ENCODE measurements around the gene SLCO3A1.
A peak's percentile ranks its signal among the peaks of the same experiment; 100 is the strongest.

SLCO3A1 gene

DNA sequence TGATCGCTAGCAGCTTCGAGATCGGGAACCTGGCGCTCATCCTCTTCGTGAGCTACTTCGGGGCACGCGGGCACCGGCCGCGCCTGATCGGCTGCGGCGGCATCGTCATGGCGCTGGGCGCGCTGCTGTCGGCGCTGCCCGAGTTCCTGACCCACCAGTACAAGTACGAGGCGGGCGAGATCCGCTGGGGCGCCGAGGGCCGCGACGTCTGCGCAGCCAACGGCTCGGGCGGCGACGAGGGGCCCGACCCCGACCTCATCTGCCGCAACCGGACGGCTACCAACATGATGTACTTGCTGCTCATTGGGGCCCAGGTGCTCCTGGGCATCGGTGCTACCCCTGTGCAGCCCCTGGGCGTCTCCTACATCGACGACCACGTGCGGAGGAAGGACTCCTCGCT is 62.5 kb downstream of the SLCO3A1 start:
- DNase-seq = no peak

- DNase-seq = no peak
These were observed 64.3 kb downstream of the SLCO3A1 start for GRCh38 chr15:91917686-91918360.

DNA sequence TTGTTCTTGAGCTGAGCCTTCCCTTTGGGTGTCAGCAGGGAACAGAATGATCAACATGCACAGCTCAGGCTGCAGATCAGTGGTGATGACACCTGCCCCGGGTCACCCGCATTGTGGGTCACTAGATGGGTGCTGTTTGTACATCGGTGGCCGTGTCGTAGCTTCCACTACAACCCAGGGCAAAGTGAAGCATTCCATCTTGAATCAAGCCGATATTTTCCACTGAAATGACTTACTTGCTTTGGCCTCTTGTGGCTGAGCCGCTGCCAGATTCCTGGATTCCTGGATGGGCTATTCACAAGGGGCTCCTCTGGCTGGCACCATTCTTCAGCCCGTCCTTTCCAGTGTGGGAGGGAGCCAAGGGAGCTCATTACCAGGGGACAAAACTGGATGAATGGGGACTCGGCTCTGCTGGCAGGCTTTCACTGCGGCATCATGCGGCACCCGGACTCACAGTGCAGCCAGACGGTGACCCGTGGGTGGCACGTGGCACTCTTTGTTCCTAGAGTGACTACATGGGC is 65.6 kb downstream of the SLCO3A1 start:
- DNase-seq = no peak

DNA sequence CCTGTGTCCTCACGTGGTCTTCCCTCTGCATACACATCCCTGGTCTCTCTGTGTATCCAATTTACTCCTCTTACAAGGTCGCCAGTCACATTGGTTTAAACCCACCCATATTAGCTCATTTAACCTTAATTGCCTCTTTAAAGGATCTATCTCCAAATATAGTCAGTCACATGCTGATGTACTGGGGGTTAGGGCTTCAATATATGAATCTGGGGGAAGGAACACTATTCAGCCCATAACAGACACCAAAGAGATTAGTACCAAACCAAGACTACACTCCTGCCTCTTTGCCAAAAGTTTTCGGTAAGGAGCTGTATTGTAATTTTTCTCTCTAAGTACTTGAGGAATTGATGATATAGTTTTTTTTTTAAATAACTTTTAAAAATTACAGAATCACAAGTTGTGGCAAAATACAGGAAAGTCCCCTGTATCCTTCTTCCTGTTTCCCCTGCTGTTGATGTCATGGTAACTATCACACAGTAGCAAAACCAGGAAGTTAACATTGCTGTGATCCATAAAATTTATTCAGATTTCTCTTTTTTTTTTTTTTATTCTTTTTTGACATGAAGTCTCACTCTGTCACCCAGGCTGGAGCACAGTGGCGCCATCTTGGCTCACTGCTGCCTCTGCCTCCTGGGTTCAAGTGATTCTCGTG is 67.8 kb downstream of the SLCO3A1 start:
- no peak for DNase-seq

- DNase-seq = no peak
These were observed 68.3 kb downstream of the SLCO3A1 start for GRCh38 chr15:91921843-91922198.

DNA sequence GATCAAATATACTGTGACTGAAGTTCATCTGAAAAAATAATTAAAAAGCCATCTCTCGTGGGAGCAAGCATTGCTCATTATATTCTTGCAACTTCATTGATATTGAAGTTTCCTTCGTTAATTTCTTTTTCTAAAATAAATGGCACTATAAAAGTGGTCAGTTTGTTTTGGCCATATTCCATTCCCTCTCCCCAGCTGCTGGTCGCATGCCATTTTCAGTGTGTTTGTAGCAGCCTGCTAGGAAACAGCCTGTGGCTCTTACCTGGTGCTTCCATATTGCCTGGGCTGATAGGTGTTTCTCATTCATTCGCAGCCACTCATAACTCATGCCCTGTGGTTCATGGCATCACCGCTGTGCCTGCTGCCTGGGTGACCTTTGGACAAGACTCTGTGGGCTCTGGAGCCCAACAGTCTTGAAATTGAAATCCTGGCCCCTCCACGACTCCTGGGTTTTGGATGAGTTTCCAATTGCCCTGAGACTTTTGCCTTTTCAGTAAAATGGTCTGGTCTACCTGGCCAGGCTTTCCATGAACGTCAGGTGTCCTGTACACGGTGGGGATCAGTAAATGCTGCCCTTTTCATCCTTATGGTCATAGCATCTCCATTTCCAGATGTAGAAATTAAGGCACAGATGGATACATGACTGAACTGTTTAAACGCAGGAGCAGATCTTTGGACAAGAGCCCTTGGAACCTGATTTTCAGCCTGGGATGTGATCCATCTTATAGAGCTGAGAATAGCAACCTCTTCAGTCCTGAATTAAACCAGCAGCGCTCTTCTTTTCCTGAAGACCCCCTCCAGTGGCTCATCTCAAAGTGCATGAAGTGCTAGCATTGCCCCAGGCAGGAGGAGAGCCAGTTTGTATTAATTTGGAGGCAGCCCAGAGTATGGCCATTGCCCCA is 69.4 kb downstream of the SLCO3A1 start:
- no peak for DNase-seq

- no peak for DNase-seq
These were observed 70.7 kb downstream of the SLCO3A1 start for GRCh38 chr15:91924183-91924582.

- DNase-seq = no peak
These were observed 71.5 kb downstream of the SLCO3A1 start for GRCh38 chr15:91924837-91925495.

- no peak for DNase-seq
These were observed 72.3 kb downstream of the SLCO3A1 start for GRCh38 chr15:91925794-91926193.

DNA sequence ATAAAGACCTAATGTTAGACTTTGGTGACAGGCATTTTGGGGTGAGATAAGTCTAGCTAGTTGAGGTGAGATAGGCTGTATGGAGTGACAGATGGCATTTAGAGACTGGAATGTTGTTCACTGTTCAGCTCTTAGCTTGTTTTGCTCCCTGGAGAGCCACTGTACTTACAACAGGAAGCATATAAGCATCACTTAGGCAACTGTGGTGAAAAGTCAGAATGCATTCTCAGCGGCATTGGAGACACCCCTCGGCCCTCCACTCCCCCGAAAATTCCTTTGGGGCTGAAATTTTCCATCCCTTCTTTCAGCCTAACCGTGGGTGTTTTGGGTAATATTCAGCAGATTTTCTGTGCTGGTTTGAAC is 73.4 kb downstream of the SLCO3A1 start:
- peak; percentile 33 for DNase-seq

DNA sequence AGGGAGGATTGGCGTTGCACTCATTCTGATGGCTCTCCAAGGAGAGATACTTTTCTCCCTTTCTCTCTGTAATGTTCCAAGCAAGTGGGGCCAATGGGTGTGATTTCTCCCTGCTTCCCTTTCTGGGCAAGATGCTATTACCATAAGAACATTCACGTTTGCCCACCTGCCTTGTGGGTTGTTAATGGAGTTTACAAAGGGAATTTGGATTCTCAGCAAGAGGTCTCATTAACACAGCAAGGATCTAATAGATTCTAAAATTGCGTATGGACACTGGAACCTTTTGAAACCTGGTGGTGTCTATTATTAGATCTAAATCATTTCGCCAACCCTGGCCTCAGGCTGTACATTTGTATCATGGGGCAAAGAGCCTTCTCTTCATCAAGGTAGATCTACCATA is 74.1 kb downstream of the SLCO3A1 start:
- DNase-seq = no peak

GRCh38 chr15:91928675-91929074 is 75.2 kb downstream of the SLCO3A1 start:
- no peak for DNase-seq

GRCh38 chr15:91929509-91929908 is 76.0 kb downstream of the SLCO3A1 start:
- DNase-seq = no peak

- no peak for DNase-seq
These were observed 76.6 kb downstream of the SLCO3A1 start for GRCh38 chr15:91930092-91930491.

DNA sequence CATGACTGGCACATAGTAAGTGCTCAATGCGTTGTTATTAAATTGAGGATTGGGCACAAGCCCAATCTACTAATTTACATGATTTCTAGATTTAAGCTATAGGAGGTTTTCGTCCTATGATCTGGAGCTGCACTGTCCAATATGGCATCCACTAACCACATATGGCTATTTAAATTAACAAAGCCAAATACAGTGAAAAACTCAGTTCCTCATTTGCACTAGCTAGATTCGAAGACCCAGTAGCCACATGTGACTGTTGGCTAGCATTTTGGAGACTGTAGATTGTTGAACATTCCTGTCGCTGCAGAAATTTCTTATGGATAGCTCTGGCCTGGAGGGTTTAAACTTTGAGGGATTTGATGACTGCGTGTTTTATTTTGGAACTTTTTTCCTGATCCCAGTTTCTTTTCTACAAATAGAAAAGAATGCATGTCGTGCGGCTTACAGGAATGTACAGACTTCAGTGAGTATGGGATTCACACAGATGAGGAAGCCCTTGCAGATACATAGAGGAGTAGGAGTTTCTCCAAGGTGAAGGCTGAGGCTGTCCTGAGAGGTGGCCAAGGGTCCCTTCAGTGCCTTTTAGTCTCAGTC is 82.8 kb downstream of the SLCO3A1 start:
- peak; percentile 15 for DNase-seq

- no peak for DNase-seq
These were observed 83.4 kb downstream of the SLCO3A1 start for GRCh38 chr15:91936927-91937326.

GRCh38 chr15:91938136-91938535 is 84.6 kb downstream of the SLCO3A1 start:
- no peak for DNase-seq

DNA sequence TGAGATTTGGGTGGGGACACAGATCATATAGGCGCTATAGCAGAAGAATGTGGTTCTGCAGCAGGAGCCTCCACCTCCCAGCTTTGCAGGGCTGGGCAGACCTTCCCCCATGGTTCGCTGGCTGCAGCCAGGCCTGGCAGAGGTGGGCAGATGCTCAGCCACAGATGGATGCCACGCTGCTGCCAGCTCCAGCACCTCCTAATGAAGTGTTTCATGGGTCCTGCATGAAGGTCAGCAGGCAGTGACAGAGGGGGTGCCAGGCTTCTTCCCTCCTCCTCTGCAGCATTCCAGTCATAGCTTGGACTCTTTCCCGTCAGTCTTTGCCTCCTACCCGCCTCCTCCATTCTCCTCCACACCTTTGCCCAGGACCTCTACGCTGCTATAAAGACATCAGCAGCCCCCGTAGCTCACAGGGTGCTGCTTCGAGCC is 85.9 kb downstream of the SLCO3A1 start:
- DNase-seq = no peak

DNA sequence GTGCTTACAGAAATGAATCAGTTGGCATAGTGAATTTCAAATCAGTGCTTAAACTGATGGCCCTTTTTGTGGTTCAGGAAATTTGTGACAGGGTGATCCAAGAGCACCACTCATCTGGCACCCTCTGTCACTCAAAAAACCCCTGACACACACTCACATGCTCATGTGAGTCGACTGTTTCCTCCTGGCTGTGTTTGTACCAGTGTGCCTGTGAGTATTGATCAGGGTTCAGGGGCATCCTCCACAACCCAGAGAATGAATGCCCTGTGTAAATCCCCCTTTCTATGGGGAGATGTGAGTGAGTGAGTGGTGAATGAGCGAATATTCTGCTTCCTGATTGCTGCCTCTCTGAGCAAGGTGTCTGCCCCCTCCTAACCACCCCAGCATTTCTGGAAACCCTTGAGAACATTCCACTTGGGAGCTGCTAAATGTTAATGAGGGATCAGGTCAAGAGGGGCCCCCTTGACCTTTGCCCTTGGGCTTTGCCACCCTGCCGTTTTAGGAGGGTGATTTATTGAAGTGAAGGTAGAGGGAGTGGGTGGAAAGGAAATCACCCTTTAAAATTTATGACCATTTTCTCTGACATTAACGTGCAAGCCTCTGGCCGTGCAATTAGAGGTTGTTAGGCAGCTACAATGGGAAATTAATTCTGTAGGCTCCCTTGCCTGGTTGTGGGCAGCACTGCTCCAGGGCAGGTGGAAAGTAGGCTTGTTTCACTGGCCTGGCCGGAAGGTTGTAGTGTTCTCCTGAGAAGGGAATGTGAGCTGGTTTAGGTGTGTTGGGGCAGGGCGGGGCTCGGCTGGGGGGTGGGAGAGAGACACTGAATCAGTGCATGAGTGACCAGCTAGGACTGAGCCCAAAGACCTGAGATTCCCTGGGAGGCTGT is 87.2 kb downstream of the SLCO3A1 start:
- no peak for DNase-seq

GRCh38 chr15:91941871-91942658 is 88.6 kb downstream of the SLCO3A1 start:
- DNase-seq = no peak
